NT2/D1 (cell line): ENCODE data around the gene RANBP17.

Experiments used
- SUZ12 ChIP-seq: IDR thresholded peaks from 2 replicates; pipeline ENCODE4 v1.6.1; 2011; ENCODE audit not compliant: insufficient read length, insufficient read depth; ENCODE audit errors: extremely low read depth
- YY1 ChIP-seq: IDR thresholded peaks from 2 replicates; pipeline ENCODE4 v1.6.1; 2011; ENCODE audit not compliant: insufficient read length, insufficient read depth

DNA sequence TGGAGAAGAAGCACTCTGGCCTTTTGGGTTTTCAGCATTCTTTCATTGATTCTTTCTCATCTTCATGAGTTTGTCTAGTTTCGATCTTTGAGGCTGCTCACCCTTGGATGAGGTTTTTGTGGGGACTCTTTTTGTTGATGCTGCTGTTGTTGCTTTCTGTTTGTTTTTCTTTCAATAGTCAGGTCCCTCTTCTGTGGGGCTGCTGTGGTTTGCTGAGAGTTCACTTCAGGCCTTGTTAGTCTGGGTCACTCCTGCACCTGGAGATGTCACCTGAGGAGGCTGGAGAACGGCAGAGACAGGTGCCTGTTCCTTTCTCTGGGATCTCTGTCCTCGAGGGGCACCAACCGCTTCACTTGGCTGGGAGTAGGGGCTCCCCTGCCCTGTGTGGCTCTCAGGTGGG lies 14.0 kb downstream of the RANBP17 start:
- TF ChIP-seq SUZ12 (no peak), YY1 (no peak)
